ELR (cell line): Measurements from ENCODE around the gene SLC17A3.

ENCODE experiments used
- DNase-seq: peaks from one replicate; pipeline ENCODE4 v3.0.0-alpha.2; 2015; ENCODE audit warnings: low read depth

Gene SLC17A3

DNA sequence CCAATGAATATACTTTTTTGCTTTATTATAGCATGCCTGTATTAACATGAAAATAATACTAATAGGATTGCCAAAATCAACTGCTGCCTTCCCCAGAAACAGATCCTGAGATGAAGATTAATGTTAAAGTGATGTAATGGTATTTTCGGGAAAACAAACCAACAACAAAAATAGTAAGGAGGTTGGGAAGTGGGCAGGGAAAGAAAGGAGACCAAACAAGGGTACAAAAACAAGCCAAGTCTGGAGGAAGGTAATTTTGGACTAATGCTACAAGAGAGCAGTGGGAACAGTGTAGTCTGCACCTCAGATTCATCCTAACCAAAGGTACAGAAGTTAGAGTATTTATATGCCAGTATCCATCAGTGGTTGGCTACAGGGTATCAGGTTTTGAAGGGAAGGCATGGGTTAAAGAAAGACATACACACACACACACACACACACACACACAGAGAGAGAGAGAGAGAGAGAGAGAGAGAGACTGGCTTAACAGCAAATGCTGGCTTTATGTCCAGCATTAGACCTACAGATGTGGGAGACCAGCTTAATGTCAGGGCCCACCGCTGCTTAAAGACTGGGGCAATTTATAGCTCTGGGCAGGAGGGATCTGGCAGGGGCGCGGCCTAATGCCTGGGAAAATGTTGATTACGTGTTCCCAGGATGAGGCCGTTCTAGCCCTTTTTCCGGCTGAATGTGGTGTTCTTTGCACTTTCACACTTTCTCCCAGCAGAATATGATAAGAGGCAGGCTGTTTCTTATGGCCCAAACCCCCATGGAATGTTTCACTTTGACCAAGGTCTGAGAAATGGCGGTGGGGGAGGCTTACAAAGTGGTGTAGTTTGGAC is 38.4 kb downstream of the SLC17A3 start:
- DNase-seq, result no peak

DNA sequence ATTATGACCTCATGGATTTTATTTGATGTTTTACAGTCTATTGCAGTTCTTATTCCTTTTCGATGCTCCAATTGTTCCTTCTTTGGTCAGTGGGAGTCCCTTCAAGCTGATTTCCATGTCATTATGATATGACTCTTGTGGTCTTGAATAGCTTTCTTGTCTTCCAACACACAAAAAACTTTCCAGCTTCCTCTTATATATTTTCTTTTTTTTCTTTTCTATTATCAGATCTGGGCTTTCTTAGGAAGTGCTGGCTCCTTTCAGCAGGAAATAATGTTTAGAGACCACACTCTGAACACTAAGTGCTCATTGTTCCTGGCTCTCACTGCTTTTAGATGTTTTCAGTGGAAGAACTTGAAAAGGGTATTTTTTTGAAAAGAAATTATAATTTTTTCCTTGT is 39.1 kb downstream of the SLC17A3 start:
- DNase-seq, result no peak

DNA sequence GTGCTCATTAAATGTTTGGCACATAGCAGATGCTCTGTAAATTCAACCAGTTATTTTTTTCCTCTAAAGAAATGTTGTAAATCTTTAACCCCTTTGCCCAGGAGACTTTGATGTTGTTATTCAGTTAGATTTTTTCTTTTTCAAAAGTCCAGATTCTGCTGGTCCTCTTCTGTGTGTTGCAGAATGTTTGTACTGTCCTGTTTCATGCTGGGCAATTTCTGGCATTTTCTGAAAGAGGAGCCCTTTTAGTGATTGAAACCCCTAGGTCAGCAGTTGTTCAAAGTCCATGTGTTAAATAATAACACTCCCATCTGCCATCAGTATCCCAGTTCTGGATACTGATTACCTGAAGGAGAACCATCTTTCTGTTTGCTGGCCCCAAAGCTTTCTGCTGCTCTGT is 40.9 kb downstream of the SLC17A3 start:
- DNase-seq, result no peak

DNA sequence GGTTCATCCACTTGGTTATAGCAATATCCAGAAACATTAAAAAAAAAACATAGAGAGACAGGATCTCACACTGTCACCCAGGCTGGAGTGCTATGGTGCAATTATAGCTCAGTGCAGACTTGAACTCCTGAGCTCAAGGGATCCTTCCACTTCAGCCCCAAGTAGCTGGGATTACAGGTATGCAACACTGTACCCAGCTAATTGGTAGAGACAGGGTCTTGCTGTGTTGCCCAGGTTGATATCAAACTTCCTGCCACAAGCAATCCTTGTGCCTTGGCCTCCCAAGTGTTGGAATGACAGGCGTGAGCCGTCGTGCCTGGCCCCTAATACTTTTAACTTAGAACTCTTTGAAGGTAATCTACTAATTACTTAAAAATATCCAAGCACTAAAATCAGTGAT is 41.4 kb downstream of the SLC17A3 start:
- DNase-seq, result no peak

DNA sequence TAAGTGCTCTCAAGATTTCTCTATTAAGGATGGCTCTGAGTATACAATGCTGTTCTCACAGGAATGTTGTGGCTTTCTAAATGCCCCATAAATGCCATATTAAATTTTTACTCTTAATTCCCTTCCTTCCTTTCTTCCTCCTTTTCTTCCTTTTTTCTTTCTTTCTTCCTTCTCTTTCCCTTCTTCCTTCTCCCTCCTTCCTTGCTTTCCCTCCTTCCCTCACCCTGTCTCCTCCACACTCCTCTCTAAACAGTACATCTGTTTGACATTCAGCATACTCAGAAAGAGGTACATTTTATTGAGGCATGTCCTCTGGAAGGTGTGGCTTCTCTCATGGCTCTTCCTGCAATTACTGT is 41.8 kb downstream of the SLC17A3 start:
- DNase-seq, result no peak

DNA sequence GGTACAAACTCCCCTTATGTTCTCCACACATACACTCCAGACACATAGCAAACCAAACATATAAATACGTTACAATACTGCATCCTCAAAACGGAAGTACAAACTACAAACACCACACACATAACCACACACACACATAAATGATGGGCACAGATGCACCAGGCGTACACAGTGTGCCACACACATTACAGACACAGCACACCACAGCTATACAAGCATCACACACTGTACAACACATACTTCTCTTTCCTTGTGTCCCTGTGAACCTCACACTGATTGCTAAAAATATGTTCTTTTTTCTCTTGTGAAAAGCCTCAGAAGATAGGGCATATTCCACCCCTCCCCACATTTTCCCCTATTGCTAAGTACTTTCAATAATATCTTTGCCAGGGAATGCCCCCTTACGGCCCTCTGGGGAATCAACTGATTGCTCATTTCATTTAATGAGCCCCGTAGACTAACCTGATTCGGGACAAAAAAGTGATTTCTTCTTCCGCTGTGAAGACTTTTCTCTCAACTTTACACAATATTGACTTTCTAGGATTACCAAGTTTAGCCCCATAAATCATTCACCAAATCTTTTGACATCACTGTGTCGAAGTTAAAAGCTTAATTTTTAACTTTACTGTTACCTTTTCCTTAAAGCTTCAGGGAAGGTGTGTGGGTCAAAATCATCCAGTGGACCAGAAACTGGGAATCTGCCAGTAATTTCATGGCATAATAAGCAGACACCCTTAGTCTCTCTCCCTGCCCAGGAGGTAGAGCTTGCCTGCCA is 42.3 kb downstream of the SLC17A3 start, which contains the start of gene SLC17A1:
TSS of gene SLC17A1 (minus strand) at position 521 of the 775 bp plus-strand sequence. CDS start 1,495 bp downstream, outside the sequence.
- DNase-seq, result no peak

DNA sequence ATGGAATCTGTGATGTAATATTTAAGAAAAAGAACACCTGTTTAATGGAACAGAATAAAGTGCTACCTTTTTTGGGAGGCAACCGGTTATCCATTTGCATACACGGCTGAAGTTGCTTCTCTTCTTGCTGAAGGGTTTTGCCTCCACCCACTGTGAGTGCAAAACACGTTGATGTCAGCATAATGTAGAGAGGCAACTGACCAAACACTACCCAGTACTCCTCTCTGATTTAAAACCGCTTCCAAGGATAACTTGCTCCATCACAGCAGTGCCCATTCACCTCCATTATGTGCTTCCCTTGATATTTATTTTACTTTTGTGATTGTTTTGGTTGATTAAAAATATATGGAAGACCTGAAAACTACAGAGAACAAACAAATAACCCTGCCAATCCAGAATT is 43.6 kb downstream of the SLC17A3 start:
- DNase-seq, result no peak

DNA sequence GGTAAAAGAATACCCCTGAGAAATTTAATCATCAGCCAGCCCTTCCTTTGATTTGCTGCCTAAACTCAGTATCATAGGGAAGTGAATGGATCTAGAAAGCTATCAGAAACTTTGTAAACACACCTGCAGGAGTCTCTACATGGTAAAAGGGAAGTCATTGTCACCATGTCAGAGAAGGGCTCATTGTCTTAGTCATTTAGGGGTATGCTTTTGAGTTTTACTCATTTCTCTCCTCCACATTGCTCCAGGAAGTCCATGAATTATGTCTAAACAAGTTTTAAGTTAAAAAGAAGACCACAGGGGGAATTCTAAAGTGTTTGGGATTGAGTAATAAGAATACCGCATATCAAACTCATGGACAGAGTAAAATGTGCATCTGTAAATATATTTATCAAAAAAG is 44.7 kb downstream of the SLC17A3 start:
- no peak for DNase-seq

DNA sequence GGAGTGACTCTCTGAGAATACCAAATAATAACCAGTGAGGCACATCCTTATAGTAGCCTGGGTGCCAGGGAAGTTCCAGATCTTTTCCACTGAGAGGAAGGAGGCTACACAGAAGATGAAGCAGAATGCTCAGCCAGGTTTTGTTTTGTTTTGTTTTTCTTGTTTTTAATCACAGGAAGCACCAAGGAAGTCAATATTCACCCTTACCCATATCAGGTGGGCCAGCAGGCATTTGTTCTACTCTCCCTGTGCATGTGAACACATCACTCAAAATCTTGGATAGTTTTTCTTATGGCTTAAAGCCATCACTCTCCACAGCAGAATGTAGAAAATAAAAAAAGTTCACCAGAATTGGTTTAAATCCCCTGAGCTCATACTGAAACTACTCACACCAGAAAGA is 52.7 kb downstream of the SLC17A3 start:
- DNase-seq, result no peak

DNA sequence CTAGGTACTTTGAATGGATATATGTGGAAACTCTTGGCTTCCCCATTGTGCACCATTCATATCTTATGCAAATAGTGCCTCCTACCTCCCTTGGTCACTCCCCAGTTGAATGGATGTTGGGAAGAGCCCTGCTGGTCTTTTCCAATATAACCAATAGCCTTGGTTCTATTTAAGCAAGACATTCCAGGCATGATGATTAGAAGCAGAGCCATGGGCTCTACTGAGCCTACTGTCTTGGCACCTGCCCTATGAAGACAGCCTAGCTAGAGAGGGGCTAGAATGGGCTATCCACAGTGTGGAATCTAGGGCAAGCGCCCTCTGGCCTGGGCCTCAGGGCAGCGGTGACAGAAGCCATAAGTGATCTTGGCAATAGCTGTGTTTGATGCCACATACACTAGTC is 57.8 kb downstream of the SLC17A3 start:
- DNase-seq, result no peak

DNA sequence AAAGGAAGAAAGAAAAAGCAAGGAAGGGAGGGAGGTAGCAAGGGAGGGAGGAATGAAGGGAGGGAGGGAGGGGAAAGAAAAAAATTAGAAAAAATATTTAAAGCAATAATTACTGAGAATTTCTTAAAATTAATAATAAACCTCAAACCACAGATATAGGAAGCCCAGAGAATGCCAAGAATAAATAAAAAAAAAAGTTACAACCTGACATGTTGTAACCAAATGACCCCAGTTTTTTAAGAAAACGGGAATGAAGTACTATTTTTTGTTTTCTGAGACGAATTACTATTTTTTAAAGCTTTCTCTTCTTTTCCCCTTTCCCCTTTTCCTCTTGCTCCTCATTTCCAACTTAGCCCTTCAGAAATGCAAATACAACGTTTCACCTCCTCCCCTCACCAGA is 58.8 kb downstream of the SLC17A3 start:
- DNase-seq, result no peak

DNA sequence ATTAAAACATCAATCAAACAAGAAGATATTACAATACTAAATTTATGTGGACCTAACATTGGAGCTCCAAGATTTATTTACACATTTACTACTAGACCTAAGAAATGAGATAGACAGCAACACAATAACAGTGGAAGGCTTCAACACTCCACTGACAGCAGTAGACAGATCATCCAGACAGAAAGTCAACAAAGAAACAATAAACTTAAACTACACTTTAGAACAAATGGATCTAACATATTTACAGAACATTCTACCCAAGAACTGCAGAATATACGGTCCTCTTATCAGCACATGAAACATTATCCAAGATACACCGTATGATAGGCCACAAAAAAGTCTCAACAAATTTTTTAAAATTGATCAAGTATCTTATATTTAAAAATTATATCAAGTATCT is 69.2 kb downstream of the SLC17A3 start:
- no peak for DNase-seq

DNA sequence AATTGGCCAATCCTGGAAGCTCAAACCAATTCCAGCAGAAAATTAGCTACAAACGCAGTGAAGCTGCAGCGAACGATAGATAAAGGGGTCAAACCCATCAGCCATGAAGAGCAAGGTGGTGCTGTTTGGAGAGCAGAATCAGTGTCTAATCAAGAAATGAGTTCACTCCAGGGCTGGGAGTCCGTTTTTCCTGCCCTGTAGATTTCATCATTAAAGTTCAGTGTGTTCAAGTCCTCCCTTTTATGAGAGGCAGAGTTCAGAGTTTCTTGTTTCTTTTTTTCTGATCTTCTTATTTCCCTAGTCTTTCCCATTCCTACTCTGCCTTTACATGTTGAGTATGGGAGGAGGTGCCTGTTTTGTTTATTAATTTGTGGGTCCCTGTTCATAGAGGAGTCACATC is 72.6 kb downstream of the SLC17A3 start:
- no peak for DNase-seq
